K562 (cell line): ENCODE measurements around the gene NSMF. TPM values are rescaled to one million over a fixed set of nuclear protein-coding genes. Genes with fewer than 3 reads are reported as not detected.

Experiments used
- ATF7 ChIP-seq: fragments of 450-650 bp; IDR thresholded peaks from 2 replicates; pipeline ENCODE4 v1.7.1; 2014; ENCODE audit warnings: mild to moderate bottlenecking, moderate library complexity
- BRD9 ChIP-seq: fragments of 450-650 bp; IDR thresholded peaks from 2 replicates; pipeline ENCODE4 v1.6.1; 2018; ENCODE audit warnings: low read depth; ENCODE audit not compliant: partially characterized antibody
- FOS ChIP-seq: IDR thresholded peaks from 3 replicates; pipeline ENCODE4 v1.6.1; 2011; ENCODE audit not compliant: insufficient read length; ENCODE audit errors: extremely low read depth
- GABPA ChIP-seq: fragments of 200-800 bp; sonication (Bioruptor generic); conservative IDR thresholded peaks from 2 replicates; pipeline ENCODE4 v1.6.1; 2016; ENCODE audit warnings: low read depth, missing genetic modification characterization, missing compliant biosample characterization
- GTF2E2 ChIP-seq: fragments of 200-800 bp; sonication (Bioruptor generic); IDR thresholded peaks from 2 replicates; pipeline ENCODE4 v1.6.1; 2016; ENCODE audit warnings: missing genetic modification characterization, missing compliant biosample characterization
- HDAC6 ChIP-seq: IDR thresholded peaks from 2 replicates; pipeline ENCODE4 v1.6.1; 2012; ENCODE audit warnings: low read depth, mild to moderate bottlenecking, control low read depth, inconsistent platforms, low read length, moderate library complexity
- HDGF ChIP-seq: fragments of 450-650 bp; IDR thresholded peaks from 2 replicates; pipeline ENCODE4 v1.6.1; 2016
- KDM1A ChIP-seq, 2 experiments: fragments of 450-650 bp; IDR thresholded peaks; 2 replicates each; pipeline ENCODE4 v1.6.1; 2016; ENCODE audit warnings: mild to moderate bottlenecking in 2 of 2
- LCOR ChIP-seq: sonication (generic); formaldehyde crosslinking; IDR thresholded peaks from 2 replicates; pipeline ENCODE4 v1.8.0; 2022; ENCODE audit warnings: mild to moderate bottlenecking, missing genetic modification reagents
- MBD2 ChIP-seq: sonication (generic); IDR thresholded peaks from 2 replicates; pipeline ENCODE4 v1.6.1; 2016; ENCODE audit warnings: low read depth, borderline replicate concordance
- NFATC3 ChIP-seq: fragments of 450-650 bp; IDR thresholded peaks from 2 replicates; pipeline ENCODE4 v1.6.1; 2017; ENCODE audit warnings: mild to moderate bottlenecking
- PURB ChIP-seq: sonication (generic); formaldehyde crosslinking; IDR thresholded peaks from 2 replicates; pipeline ENCODE4 v1.9.0; 2021; ENCODE audit warnings: low read depth, mild to moderate bottlenecking, missing genetic modification reagents
- RAD21 ChIP-seq, 2 experiments: fragments of 250-450 bp in 1 of 2; fragments of 450-650 bp in 1 of 2; sonication (Bioruptor Pico) in 1 of 2; formaldehyde crosslinking in 1 of 2; IDR thresholded peaks in 1 of 2; conservative IDR thresholded peaks in 1 of 2; 2 replicates each; pipeline versions ENCODE4 v1.4.0 to v1.8.0; 2020 to 2022; ENCODE audit warnings: mild to moderate bottlenecking in 2 of 2, moderate library complexity in 1 of 2
- RFX1 ChIP-seq: fragments of 450-650 bp; IDR thresholded peaks from 2 replicates; pipeline ENCODE4 v1.6.1; 2016; ENCODE audit warnings: mild to moderate bottlenecking, moderate library complexity
- SMAD2 ChIP-seq: fragments of 150-350 bp; IDR thresholded peaks from 2 replicates; pipeline ENCODE4 v1.6.1; 2014; ENCODE audit warnings: low read depth, mild to moderate bottlenecking, low read length
- SMARCA4 ChIP-seq: fragments of 450-650 bp; IDR thresholded peaks from 2 replicates; pipeline ENCODE4 v1.6.1; 2016
- SREBF2 ChIP-seq: sonication (generic); formaldehyde crosslinking; IDR thresholded peaks from 2 replicates; pipeline ENCODE4 v1.4.0; 2020; ENCODE audit warnings: mild to moderate bottlenecking, missing genetic modification reagents
- TCF7 ChIP-seq: sonication (generic); IDR thresholded peaks from 2 replicates; pipeline ENCODE4 v1.6.1; 2016; ENCODE audit warnings: antibody characterized with exemption, borderline replicate concordance
- TEAD4 ChIP-seq, 2 experiments: sonication (generic) in 1 of 2; formaldehyde crosslinking in 1 of 2; IDR thresholded peaks; 2 replicates each; pipeline versions ENCODE4 v1.6.1 to v1.8.0; 2012 to 2022; ENCODE audit warnings: borderline replicate concordance in 1 of 2, inconsistent platforms in 1 of 2, low read length in 1 of 2, mild to moderate bottlenecking in 1 of 2, missing genetic modification reagents in 1 of 2
- THAP7 ChIP-seq: fragments of 250-450 bp; sonication (Bioruptor Pico); IDR thresholded peaks from 2 replicates; pipeline ENCODE4 v1.5.0; 2021
- ZNF124 ChIP-seq: sonication (generic); formaldehyde crosslinking; IDR thresholded peaks from 2 replicates; pipeline ENCODE4 v1.8.1; 2022; ENCODE audit warnings: missing genetic modification reagents
- ZNF75A ChIP-seq: fragments of 450-650 bp; formaldehyde crosslinking; IDR thresholded peaks from 2 replicates; pipeline ENCODE4 v1.4.0; 2020; ENCODE audit warnings: mild to moderate bottlenecking
- polyA plus RNA-seq, 8 experiments: library from polyadenylated mRNA; depleted of rRNA in 4 of 8; stranded (reverse) in 5 of 8; unstranded in 3 of 8; fragments of >200 nt; fragmentation: Nextera tagmentation in 2 of 8; fragmentation: Illumina TruSeq in 1 of 8; extraction: Ambion mirVana in 2 of 8; extraction: Trizol in 1 of 8; gene quantifications; 2 replicates each; pipeline versions ENCODE4 v1.2.1 to v1.2.3, GENCODE V29; 2011 to 2014; ENCODE audit warnings: inconsistent platforms in 1 of 8, missing spikeins in 1 of 8
- total RNA-seq, 7 experiments: library from RNA; depleted of rRNA in 6 of 7; stranded (reverse); fragments of >200 nt in 6 of 7; fragmentation: Illumina TruSeq in 2 of 7; extraction: Trizol in 2 of 7; gene quantifications; 2 replicates each; pipeline versions ENCODE4 v1.2.1 to v1.2.3, GENCODE V29; 2011 to 2021; ENCODE audit warnings: low replicate concordance in 1 of 7
- TF ChIP-seq, protein P1 (sequence below): sonication (generic); formaldehyde crosslinking; IDR thresholded peaks from 2 replicates; pipeline ENCODE4 v1.8.0; 2022; ENCODE audit warnings: missing genetic modification reagents, mild to moderate bottlenecking, borderline replicate concordance
- TF ChIP-seq, protein P2 (sequence below): fragments of 200-800 bp; sonication (Bioruptor generic); IDR thresholded peaks from 2 replicates; pipeline ENCODE4 v1.6.1; 2017; ENCODE audit warnings: missing genetic modification characterization, missing compliant biosample characterization
- TF ChIP-seq, protein P3 (sequence below): fragments of 450-650 bp; conservative IDR thresholded peaks from 2 replicates; pipeline ENCODE4 v1.6.1; 2016; ENCODE audit warnings: missing genetic modification characterization, low read depth, mild to moderate bottlenecking, missing compliant biosample characterization, moderate library complexity

Gene NSMF
- total and polyA plus RNA-seq, 9 of the 15 experiments (the other 6 are each of a cell fraction or from before 2014, with no cell fraction given), result 0.20 to 82.7 (median 29.3) TPM

GRCh38 chr9:137482094-137482781, 23.1 kb upstream of the NSMF start (continued):
- TF ChIP-seq, protein P1, sequence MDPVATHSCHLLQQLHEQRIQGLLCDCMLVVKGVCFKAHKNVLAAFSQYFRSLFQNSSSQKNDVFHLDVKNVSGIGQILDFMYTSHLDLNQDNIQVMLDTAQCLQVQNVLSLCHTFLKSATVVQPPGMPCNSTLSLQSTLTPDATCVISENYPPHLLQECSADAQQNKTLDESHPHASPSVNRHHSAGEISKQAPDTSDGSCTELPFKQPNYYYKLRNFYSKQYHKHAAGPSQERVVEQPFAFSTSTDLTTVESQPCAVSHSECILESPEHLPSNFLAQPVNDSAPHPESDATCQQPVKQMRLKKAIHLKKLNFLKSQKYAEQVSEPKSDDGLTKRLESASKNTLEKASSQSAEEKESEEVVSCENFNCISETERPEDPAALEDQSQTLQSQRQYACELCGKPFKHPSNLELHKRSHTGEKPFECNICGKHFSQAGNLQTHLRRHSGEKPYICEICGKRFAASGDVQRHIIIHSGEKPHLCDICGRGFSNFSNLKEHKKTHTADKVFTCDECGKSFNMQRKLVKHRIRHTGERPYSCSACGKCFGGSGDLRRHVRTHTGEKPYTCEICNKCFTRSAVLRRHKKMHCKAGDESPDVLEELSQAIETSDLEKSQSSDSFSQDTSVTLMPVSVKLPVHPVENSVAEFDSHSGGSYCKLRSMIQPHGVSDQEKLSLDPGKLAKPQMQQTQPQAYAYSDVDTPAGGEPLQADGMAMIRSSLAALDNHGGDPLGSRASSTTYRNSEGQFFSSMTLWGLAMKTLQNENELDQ (CRISPR knock-in tag), result no peak
- no peak for TF ChIP-seq RAD21 (CRISPR knock-in tag; conservative IDR thresholded peaks at IDR 0.05 in 1 of 2, IDR thresholded peaks at IDR 0.05 in 1 of 2)
- TF ChIP-seq LCOR (CRISPR knock-in tag), result no peak
- TF ChIP-seq FOS, result no peak
- TF ChIP-seq MBD2, result no peak
- peak; percentile 39; the same call in 1 of the 2 replicates for TF ChIP-seq ATF7
- TF ChIP-seq PURB (CRISPR knock-in tag), result no peak
- TF ChIP-seq, protein P2, sequence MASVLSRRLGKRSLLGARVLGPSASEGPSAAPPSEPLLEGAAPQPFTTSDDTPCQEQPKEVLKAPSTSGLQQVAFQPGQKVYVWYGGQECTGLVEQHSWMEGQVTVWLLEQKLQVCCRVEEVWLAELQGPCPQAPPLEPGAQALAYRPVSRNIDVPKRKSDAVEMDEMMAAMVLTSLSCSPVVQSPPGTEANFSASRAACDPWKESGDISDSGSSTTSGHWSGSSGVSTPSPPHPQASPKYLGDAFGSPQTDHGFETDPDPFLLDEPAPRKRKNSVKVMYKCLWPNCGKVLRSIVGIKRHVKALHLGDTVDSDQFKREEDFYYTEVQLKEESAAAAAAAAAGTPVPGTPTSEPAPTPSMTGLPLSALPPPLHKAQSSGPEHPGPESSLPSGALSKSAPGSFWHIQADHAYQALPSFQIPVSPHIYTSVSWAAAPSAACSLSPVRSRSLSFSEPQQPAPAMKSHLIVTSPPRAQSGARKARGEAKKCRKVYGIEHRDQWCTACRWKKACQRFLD (CRISPR knock-in tag), result peak; percentile 93
- no peak for TF ChIP-seq GABPA (tag)
- no peak for TF ChIP-seq SMAD2
- no peak for TF ChIP-seq NFATC3
- TF ChIP-seq THAP7 (CRISPR knock-in tag), result no peak
- TF ChIP-seq ZNF75A, result peak; percentile 57; the same call in 1 of the 2 replicates
- no peak for TF ChIP-seq RFX1
- no peak for TF ChIP-seq HDAC6
- TF ChIP-seq BRD9, result no peak
- TF ChIP-seq, protein P3, sequence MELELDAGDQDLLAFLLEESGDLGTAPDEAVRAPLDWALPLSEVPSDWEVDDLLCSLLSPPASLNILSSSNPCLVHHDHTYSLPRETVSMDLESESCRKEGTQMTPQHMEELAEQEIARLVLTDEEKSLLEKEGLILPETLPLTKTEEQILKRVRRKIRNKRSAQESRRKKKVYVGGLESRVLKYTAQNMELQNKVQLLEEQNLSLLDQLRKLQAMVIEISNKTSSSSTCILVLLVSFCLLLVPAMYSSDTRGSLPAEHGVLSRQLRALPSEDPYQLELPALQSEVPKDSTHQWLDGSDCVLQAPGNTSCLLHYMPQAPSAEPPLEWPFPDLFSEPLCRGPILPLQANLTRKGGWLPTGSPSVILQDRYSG, result 0 out of 2 replicates have a peak, but pooled peaks have one; percentile 35
- TF ChIP-seq TCF7, result no peak
- TF ChIP-seq SMARCA4, result peak; percentile 86
- no peak for TF ChIP-seq GTF2E2 (tag)
- no peak for TF ChIP-seq HDGF
- TF ChIP-seq ZNF124 (CRISPR knock-in tag), result no peak
- TF ChIP-seq KDM1A (IDR thresholded peaks at IDR 0.05), result no peak
- no peak for TF ChIP-seq SREBF2 (CRISPR knock-in tag)
- peak; percentile 5; the same call in 1 of the 2 replicates for TF ChIP-seq TEAD4 (IDR thresholded peaks at IDR 0.05; ENCODE audit: low read length)
- no peak for TF ChIP-seq TEAD4 (CRISPR knock-in tag; IDR thresholded peaks at IDR 0.05; ENCODE audit: borderline replicate concordance)
